Activated CD4-positive, CD25-positive, alpha-beta regulatory T cell treated with anti-CD3 and anti-CD28 coated beads, Interleukin-2, amount 50 U/mL, for 24 hours (primary cell): Measurements from ENCODE around the gene ANKDD1A.

ENCODE experiments used
- ATAC-seq, 2 donors: fragments of 150-1000 bp; cut with Tn5 transposase; one replicate each; pipeline ENCODE4 v1.10.0; 2021; ENCODE audit warnings: mild to moderate bottlenecking in 1 of 2, moderate library complexity in 1 of 2

The ANKDD1A gene

DNA sequence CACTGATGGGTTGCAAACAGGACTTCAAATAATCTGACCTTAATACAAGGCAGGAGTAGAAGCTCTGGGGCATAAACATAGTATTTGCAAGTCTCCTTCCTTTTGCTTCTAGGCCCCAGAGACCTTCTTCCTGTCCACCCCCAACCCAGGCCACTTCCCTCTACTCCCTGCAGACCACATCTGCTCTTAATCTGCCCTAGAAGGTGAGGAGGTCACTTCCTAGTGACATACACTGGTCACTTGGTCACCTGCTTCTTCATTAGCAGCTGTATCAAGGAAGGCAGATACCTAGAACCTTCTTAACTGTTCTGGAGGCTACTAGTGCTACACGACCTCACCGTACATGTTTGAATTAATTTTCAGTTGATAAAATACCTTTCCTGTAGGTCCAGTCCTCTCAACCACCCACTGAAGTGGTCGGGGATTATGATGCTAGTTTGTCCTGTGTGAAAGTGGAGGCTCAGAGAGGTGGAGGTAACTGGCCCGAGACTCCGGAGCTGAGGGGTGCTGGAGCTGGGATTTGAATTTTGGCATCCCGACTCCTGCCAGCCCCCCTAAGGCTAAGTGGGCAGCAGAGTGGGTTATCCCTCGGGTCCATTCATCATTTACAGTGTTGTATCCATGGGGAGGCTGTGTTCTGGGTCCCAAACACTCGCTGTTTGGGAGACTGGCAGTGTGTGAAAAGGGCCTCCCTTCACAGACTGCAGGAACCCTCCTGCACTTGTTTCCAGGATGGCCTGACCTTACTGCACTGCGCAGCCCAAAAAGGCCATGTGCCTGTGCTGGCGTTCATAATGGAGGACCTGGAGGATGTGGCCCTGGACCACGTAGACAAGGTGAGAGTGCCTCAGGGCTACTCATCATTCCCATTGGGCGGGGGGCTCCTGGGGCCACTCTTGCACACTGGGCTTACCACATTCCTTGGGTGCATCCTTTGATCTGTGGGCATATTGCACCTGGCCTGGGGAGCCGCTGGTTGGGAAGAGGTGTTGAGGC, 13.9 kb downstream of the ANKDD1A start:
- ATAC-seq = no peak

DNA sequence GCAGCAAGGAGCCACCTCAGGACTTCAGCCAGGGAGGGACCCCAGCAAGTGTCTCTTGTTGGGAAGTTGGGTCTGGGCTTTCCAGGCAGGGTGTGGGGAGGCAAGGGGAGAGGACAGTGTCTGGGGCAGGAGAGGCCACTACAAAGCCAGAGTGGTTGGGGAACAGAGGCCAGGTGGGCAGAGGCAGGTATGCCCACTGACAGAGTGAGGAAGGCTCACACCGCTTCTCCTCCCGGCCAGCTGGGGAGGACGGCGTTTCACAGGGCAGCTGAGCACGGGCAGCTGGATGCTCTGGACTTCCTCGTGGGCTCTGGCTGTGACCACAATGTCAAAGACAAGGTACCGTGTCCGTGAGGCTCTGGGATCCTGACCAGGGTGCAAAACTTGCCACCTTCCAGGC, 15.0 kb downstream of the ANKDD1A start:
- no peak for ATAC-seq

DNA sequence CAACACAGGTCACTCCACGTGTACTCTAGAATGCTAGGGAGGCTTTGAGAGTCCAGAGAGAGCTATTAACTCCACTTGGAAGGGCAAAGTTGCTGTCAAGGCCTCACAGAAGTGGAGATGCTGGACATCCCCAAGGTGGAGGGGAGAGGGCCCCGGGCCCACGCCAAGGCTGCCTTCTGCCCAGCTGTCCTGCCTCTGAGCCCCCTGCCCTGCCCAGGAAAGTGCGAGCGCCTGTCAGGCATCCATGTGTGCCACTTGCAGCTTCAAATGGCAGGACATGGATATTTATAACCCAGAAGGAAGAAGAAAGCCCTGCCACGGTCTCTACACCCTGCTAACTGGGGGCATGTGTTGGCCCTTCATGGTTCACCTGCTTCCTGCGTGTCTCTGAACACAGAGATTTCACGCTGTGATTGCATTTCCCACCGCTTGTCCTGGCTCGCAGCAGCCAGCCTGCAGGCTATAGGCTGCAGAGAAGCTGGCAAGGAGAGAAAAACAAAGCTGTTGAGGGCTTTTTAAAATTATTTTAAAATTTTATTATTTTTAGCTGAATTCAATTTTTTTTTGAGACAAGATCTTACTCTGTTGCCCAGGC, 17.0 kb downstream of the ANKDD1A start:
- ATAC-seq = no peak

DNA sequence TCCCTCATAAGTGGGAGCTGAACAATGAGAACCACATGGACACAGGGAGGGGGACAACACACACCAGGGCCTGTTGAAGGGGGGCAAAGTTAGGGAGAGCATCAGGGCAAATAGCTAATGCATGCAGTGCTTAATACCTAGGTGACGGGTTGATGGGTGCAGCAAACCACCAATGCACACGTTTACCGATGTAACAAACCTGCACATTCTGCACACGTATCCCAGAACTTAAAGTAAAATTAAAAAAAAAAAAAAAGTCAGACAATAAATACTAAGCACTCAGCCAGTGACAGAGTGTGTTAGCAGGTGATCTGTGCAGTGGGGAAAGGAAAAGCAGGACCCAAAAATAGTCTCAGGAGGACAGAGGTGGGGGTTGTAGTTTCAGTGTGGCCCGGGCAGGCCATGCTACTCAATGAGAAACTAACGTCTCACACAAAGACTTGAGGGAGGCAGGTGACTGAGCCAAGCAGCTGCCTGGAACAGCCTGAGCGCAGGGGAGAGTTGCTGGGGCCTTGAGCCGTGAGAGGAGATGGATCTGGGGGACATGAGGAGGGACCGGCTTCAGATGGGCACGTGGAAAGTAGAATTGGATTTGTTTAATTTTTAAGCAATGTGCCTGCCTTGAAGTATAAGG, 18.4 kb downstream of the ANKDD1A start:
- ATAC-seq = no peak

DNA sequence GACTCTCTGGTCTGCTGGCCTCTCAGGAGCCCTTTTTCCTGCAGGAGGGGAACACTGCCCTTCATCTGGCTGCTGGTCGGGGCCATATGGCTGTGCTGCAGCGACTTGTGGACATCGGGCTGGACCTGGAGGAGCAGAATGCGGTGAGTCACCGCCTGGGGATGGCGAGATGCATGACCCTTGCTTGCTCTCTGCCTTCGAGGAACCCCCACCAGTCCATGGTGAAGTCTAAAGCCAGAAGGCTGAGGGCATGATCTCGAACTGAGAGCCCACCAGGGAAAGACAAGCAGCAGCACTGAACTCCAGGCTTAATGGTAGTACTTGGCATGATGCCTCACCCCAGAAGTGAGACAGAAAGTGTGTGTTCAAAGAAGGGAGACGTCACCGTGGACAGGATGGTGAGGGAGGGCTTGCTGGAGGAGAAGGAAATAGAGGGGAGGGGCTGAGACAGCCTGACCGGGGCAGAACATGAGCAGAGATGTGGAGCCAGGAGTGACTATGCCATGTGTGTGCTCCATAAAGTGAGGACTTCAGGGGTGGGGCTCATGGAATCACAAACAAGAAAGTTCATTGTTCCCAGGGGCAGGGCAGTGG, 19.2 kb downstream of the ANKDD1A start:
- ATAC-seq = no peak

DNA sequence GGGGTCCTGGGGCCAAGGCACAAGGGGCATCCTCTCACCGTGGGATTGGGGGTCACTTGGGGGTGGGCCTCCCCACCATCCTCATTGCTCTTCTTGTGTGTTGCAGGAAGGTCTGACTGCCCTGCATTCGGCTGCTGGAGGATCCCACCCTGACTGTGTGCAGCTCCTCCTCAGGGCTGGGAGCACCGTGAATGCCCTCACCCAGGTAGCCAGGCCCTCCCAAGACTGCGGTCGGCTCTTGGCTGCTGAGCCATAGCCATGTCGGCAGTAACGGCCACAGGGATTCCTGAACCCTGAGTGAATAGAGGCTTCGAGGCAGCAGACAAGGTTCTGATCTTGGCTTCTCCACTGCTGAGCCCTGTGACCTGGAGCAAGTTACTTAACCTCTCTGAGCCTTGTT, 19.7 kb downstream of the ANKDD1A start:
- ATAC-seq = no peak

DNA sequence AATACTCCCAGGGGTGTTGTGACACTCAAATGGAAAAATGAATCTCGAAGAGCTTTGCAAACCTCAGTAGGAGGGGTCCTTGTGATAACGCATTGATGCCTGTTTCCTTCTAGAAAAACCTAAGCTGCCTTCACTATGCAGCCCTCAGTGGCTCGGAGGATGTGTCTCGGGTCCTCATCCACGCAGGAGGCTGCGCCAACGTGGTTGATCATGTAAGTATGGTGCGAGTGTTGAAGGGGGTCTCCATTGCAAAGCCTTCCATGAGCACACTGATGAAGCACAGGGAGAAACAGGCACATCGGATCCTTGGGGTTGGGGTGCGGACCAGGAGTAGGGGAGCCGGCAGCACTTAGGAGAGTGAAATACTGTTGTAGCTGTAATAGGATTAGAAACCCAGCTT, 22.3 kb downstream of the ANKDD1A start:
- no peak for ATAC-seq

DNA sequence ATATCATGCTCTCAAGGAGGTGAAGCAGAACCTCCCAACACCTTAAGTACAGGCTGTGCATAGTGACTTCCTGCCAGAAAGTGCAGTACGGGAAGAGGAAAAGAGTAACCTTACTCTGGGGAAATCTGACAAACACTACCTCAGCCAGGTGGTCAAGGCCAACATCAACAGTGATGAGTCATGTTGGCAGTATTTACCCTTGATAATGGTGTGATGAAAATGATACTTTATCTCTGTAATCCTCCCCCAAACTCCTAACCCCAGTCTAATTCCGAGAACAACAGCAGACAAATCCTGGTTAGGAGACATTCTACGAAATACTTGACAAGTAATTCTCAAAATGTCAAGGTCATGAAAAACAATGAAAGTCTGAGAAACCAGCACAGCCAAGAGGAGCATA, 26.5 kb downstream of the ANKDD1A start:
- no peak for ATAC-seq

DNA sequence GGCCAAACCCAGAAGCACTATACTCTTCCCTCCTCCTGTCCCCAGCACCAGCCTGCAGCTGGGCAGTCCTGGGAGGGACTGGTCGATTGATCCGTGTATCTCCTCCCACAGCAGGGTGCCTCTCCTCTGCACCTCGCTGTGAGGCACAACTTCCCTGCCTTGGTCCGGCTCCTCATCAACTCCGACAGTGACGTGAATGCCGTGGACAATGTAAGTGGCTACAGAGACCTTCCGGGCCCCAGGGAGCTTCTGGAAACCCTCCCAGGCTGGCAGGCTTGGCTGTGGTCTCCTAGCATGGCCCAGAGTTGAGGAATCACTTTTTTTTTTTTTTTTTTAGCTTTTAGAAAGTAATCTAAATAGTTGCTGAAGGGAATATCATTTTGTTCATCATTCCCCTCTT, 30.7 kb downstream of the ANKDD1A start:
- no peak for ATAC-seq

DNA sequence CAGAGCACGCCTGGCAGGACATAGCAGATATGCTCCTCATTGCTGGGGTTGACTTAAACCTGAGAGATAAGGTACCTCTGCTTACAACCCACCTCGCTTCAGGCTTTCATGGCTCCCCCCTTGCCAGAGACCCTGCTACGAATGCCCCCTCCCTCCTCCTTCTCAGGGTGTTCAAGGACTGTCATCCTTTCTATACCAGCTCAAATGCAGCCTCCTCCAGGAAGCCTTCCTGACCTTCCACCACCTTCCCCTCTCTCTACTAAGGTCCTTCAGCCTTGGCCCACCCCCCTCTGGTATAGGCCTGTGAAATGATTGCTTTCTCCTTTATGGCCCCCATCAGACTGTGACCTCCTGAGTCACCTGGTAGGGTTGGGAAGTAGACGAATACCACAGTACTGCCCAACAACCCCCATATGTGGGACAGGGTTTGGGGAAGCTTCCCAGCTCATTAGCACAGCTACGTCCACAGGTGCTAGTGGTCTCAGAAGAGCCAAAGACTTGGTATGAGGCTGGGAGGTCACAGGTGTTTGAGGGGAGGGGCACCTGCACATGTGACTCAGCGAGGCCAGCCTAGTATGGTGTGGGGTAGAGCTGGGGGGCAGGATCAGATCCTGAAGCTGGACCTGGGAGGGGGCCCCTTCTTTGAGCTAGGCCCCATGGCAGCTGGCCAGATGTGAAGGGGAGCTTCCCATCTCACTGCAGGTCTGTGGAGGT, 32.0 kb downstream of the ANKDD1A start:
- ATAC-seq = no peak

DNA sequence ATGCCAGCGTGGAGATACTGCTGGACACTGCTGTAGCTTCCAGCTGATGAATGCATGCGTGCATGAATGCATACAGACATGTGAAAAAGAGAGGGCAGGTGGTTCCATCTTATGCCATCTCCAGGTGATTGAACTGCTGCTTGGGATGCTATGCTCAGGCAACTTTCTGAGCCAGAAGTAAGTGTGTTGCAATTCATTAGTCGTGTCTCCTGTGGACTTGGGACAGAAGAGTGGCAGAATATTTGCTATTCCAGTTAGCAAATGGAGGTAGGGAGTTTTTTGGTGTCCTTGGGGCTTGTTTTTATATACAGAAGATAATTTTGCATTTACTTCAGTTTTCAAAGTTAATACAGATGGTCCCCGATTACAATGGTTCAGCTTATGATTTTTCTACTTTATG, 33.3 kb downstream of the ANKDD1A start:
- no peak for ATAC-seq

DNA sequence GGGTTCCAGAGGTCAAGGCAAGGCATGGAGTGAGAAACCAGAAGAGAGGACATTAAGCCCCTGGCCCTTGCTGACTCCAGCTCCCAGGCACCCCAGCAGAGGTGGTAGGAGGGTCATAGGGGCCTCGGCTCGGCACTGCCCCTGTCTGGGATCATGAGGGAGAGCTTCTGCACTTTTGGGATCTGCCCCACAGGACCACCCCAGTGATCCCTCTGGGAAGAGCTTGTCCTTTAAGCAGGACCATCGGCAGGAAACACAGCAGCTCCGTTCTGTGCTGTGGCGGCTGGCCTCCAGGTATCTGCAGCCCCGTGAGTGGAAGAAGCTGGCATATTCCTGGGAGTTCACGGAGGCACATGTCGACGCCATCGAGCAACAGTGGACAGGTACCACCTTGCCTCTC, 35.5 kb downstream of the ANKDD1A start:
- ATAC-seq = peak in 1 of 2 donors; percentile 6

DNA sequence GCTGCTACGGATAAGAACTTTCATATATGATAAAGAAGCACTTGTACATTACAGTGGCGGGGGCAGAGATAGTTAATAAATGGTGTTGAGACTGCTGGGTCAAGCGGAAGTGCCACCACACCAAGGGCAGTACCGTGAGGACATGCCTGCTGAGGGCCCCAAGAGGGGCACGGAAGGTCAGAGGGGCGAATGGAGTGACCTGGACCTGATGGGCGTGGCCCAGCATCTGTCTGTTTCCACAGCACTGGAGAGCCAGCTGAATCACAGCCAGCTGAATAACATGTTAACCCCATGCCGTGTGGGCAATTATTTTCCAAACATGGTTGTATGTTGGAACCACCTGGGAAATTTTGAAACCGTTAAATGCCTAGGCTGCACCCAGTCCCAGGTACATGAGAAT, 37.2 kb downstream of the ANKDD1A start:
- no peak for ATAC-seq

DNA sequence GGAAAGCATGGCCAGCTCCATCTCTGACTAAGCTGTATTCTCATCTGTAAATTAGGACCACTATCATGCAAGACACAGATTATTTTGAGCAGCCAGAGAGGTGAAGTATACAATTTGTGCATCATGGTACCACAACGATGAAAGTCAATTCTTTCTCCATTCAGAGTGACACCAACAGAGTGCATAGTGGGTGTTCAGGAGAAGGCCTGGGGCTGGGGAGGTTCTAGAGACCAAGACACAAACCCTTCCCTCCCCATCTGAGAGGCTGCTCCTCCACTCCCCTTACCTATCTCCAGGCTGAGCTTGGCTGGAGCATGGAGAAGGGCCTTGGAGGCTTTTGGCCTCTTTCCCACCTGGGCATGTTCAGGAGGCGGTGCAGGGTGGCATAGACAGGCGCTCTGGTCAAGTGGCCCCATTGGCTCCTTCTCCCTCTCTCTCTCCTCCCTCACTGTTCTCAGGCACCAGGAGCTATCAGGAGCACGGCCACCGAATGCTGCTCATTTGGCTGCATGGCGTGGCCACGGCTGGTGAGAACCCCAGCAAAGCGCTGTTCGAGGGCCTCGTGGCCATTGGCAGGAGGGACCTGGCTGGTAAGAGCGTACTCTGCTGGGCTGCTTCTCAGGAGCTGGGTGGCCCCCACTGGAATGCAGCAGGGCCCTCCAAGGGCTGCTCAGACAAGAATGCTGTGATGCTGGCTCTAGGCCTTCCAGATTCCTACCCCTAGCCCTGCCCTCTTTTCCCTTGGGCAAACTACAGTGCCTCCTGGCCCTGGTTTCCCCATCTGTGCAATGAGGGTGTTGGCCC, 37.9 kb downstream of the ANKDD1A start:
- ATAC-seq = peak in 1 of 2 donors; percentile 25

DNA sequence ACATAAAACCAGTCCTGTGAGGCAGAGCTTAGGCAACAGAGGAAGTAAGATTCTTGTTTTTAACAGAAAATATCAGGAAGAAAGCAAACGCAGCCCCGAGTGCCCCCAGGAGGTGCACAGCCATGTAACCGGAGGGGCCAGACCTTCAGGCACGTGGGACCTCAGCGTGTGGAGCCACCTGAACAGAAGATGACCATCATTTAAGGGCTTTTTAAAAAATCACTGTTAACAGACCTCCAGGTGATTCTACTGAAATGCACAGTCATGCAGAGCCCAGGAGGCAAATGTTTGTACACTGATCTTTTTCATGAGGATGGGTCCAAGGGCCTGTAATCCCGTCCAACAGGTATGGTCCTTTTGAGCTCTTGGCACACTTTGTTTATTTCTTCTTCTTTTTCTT, 39.2 kb downstream of the ANKDD1A start:
- no peak for ATAC-seq

DNA sequence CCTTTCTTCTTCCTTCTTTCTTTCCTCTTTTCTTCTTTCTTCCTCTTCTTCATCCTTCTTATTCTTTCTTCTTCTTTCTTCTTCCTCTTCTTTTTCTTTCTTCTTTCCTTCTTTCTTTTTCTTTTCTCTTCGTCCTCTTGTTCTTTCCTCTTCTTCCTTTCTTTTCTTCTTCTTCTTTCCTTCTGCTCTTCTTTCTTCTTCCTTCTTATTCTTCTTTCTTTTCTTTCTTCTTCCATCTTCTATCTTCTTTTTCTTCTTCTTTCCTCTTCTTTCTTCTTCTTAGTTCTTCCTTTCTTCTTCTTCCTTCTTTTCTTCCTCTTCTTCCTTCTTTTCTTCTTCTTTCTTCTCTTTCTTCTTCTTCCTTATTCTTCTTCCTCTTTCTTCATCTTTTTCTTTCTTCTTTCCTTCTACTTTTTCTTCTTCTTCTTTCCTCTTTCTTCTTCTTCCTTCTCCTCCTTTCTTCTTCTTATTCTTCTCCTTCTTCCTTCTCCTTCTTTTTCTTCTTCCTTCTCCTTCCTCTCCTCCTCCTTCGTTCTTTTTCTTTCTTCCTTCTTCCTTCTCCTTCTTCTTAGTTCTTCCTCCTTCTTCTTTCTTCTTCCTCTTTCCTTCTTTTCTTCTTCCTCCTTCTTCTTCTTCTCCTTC, 40.2 kb downstream of the ANKDD1A start:
- no peak for ATAC-seq

DNA sequence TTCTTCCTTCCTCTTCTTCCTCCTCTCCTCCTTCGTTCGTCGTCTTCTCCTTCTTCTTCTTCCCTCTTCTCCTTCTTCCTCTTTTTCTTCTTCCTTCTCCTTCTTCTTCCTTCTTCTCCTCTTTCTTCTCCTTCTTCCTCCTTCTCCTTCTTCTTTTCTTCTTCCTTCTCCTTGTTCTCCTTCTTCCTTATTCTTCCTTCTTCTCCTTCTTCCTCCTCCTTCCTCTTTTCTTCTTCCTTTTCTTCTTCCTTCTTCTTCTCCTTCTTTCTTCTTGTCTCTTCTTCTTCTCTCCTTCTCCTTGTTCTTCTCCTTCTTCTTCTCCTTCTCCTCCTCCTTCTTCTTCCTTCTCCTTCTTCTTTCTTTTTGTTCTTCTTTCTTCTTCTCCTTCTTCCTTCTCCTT, 42.7 kb downstream of the ANKDD1A start:
- no peak for ATAC-seq

DNA sequence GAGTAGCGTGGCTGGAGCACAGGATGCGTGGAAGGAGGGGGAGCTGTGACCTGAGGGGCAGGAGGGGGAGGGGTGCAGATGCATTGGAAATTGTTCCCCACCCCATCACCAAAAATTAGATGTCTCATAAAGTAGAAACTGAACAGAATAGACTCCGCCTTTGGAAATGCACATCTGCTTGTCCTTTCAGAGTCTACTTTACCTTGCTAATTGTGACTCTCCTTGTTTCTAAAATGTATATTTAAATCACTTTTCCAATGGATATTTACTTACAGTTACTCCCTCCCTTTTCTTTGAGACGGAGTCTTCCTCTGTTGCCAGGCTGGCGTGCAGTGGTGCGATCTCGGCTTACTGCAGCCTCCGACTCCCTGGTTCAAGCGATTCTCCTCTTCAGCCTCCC, 47.4 kb downstream of the ANKDD1A start:
- no peak for ATAC-seq

DNA sequence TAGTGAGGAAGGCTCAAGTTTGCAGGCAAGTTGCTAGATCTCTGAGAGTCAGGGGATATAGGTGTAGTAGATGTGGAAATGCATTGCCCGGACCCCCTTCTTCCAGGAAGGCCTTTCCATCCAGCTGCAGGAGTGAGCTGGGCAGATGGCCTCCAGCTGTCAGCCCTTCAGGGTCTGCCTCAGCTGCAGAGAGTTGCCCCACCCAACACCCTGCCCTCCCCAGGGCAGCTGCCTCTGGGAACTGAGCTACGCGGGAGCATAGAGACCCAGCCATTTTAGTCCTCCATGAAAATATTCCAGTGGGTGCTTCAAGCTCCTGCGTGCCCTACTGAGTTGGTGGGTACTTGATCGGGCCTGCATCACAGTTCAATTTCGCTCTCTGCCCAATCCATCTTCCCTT, 48.5 kb downstream of the ANKDD1A start:
- ATAC-seq = no peak

DNA sequence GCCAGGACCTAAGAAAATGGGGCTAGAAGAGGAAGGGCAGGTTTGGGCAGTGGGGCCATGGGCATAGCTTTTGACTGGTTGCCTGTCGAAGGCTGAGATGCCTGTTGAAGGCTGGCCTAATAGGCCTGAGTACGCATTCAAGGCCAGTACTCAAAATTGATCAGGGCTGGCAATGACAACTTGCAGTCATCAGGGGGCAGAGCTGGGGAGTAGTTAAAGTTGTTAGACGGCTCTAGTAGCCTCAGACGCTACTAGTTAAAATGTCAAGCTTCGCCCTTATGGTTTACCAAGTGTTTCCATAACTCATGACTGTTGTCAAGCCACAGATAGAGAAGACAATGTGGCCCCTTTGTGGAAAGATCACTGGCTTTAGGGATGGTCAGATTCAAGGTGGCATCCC, 49.3 kb downstream of the ANKDD1A start:
- ATAC-seq = no peak

DNA sequence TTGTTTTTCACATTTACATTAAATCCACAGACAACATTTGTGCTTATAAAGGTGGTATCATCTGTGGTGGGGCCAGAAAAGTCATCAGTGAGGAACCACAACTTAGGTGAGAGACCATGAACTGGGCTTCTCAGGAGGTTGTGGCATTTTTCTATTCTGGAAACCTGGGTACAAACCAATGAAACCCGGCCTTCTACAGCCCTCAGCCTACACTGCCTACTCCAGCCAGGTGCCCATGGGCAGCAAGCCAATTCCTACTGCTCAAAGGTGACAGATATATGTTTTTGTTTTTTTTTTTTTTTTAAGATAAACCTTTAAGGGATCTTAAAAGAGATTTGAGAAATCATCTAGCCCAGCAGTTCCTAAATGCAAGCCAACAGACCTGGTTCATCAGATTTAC, 57.7 kb downstream of the ANKDD1A start:
- ATAC-seq = no peak
